NCI-H2227 (cell line): ENCODE data around the gene COL20A1.

ENCODE experiments used
- DNase-seq: peaks from one replicate; lab custom pipeline; 2025; ENCODE audit not compliant: unreplicated experiment; lab: John Stamatoyannopoulos, UW

The COL20A1 gene

DNA sequence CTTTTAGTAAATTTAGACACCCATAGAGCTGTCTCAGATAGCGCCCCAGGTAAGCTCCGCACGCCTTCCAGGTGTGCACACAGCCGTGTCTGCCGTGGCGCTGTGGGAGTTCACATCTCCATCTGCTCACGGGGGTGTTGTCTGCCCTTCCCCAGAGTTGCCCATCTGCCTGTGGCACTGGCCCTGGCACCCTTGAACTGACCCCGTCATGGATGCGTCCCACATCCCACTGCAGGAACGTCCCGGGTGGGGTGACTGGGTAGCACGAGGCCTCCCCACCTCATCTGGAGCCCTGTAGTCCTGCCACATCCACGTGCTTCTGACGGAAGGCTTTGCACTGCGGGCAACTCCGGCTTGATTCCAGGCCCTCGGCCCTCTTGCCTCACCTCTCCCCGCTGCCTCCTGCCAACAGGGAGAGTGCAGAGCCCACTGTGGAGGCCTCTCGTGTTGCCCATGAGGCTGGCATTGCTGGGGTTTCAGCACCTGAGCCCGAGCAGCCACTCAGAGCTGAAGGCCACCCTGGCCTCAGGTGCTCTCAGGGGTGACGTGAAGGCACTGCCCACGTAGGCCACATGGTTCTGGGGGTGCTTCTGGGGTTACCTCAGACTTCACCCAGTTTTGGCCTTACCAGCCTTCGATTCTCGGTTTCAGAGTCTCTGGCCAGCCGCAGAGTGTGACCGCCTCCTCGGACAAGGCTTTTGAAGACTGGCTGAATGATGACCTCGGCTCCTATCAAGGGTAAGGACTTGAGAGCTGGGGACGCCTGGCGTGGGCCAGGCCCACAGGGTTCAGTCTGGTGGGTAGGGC is 15.3 kb upstream of the COL20A1 start:
- DNase-seq, result no peak

DNA sequence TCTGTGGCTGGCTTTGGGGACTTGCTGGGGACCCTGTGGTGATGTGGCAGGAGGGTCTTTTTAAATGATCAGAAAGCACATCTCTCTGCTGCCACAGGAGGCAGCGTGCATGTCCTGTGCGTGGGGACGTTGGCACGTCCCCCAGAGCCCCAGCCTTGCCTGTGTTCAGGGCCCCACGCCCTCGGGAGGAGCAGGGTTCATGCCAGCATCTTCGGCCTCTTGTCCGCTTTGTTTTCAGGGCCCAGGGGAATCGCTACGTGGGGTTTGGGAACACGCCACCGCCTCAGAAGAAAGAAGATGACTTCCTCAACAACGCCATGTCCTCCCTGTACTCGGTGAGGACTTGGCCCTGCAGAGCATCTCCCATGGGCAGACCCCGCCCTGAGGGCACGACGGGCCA is 14.3 kb upstream of the COL20A1 start:
- no peak for DNase-seq

DNA sequence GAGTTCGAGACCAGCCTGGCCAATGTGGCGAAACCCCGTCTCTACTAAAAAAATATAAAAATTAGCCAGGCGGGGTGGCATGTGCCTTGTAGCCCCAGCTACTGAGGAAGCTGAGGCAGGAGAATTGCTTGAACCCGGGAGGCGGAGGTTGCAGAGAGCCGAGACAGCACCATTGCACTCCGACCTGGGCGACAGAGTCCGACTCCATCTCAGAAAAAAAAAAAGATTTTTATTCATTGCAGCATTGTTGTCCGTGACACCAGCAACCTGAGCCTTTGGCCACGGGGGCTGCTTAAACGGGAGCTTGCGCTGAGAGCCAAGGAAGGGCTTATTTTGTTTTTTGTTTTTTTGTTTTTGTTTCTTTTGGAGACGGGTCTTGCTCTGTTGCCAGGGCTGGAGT is 13.1 kb upstream of the COL20A1 start:
- no peak for DNase-seq

DNA sequence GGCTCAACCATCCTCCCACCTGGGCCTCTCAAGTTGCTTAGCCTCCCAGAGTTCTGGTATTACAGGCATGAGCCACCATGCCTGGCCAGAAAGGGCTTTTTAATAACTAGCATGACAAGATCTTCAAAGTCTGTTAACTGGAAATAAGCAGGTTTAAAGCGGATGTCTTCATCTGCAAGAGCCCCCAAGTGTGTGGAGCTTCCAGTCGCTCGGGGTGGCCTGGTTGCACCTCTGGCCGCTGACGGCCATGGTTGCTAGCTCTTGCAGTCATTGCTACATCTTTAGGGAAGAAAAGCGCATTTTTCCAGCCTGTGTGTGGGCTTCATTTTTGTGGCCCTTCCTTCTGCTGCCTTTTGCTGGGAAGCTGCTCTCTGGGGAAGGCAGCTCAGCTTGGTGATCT is 12.6 kb upstream of the COL20A1 start:
- DNase-seq, result no peak

DNA sequence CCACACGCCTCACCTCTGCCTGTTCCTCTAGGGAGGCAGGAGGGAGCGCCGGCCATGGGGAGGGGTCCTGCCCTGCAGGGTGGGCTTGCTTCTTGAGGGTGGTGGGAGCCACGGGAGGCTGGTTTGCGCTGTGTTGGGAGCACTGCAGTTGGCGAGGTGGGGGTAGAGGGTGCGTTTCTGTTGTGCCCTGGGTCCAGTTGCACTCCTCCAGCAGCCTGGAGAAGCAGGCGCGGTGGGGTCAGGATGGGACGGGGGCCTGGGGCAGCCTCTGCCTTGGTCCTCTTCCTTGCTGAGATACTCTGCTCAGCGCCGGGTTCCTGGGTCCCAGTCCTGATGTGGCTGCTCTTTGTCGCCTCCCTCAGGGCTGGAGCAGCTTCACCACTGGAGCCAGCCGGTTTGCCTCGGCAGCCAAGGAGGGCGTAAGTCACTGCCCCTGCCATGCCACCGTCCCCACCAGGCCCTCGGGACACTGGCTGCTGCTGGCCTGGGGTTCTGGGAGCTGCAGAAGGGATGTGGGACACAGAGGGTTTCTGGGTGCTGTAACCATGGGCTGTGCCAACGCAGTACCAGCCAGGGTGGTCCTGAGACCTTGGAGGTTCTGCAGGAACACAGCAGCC is 11.9 kb upstream of the COL20A1 start:
- DNase-seq, result no peak

- no peak for DNase-seq
These were observed 11.0 kb upstream of the COL20A1 start for GRCh38 chr20:63281742-63282665.

GRCh38 chr20:63282946-63283345 is 10.0 kb upstream of the COL20A1 start:
- DNase-seq, result no peak

DNA sequence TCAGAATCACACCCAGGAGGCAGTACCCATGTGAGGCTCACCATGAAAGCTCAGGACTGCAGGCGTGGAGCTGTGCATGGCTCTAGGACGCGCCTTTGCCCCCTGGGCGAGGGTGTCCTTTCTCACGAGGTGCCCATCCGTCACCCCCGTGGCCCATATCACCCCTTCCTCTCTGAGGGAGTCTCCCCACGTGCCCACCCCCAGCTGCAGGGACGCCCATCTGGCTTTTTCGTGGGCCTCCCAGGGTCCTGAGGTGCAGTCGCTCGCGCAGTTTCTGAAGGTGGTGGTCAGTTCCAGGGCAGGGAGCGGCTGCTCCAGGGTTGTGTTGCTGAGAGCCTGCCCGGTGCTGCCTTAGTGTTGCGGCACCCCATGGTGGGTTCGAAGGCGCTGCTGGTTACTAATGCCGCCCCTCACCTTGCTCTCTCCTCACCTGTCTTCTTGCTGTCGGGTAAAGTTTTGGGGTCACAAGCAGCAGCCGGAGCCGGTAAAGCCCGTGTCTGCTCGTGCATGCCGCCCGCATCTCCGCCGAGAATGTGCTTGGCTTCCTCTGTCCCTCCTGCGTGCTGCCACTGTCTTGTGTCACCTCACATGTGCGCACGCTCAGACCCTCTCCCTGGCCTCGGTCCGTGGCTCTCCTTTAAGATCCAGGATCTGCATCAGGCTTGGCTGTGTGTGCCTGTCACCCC is 9.4 kb upstream of the COL20A1 start:
- no peak for DNase-seq

GRCh38 chr20:63284083-63284440 is 8.9 kb upstream of the COL20A1 start:
- no peak for DNase-seq

DNA sequence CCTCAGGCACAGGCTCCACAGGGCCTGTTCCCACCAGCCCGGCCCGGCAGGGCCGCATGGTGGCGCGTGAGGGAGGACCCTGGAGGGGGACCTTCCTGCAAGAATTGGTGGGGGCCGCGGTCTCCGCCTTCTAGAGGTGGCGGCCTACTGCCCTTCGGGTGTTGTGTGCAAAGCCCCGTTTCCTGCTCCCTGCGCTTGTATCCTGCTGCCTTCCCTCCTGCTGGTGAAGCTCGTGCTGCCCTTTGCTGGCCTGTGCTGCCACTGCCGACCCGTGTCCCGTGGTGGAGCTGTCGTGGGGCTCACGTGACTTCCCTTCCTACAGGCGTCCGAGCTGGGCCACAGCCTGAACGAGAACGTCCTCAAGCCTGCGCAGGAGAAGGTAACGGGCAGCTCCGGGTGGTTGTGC is 8.4 kb upstream of the COL20A1 start:
- no peak for DNase-seq

DNA sequence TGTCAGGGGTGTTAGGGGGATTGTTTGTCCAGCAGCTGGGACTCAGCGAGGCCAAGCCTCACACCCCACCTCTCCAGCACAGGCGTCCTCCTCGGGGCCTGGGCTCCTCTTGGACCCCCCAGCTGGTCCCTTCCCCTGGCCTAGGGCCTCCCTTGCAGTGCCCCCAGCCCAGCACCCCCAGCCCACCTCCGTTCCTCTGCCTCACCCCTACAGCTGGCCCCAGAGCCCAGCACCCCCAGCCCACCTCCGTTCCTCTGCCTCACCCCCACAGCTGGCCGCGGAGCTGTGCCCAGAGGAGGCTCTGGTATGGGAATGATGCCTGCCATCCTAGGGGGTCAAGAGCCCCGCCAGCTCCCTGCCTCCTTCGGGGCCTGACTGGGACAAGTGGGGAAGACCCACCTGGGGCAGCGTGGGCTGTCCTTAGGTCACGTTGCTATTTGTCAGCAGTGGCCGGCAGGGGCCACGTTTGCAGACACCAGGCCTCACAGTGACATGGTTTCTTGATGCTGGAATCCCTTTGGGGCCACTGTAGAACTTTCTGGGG is 7.9 kb upstream of the COL20A1 start:
- DNase-seq, result no peak

DNA sequence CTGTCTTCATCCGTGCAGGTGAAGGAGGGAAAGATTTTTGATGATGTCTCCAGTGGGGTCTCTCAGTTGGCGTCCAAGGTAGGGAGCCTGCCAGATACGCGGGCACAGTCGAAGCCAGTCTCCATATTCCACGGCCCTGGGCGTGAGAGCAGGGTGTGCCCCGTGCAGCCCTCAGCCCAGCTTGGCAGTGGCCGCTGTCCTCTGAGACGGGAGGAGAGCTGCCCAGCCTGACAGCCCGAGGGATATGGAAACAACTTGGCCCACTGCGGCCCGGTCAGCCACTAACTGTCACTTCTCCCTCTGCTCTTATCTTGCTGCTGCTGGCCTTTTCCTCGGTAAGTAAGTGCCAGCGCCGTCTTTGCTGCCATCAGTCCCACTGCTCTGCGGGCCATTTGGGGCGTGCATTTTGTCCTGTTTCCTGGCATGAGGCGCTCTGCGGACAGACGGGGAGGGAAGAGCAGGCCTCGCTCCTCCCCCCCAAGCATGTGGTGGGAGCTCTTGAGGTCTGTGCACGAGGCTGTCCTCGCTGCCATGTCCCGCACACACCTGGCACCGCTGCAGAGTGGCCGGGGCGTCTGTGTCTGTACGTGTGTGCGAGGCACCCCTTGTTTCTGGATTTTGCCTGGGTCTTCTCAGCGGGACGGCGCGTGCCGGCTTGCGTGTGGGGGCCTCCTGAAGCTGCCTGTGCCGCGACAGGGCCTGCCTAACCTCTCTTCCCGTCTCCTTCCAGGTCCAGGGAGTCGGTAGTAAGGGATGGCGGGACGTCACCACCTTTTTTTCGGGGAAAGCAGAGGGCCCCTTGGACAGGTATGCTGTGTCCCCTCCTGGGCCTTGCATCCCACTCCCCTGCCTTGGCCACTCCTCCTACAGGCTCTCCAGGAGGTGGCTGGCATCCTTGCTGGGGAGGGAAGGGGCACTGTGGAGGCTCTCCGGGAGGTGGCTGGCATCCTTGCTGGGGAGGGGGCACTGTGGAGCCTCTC is 7.1 kb upstream of the COL20A1 start:
- DNase-seq, result no peak

DNA sequence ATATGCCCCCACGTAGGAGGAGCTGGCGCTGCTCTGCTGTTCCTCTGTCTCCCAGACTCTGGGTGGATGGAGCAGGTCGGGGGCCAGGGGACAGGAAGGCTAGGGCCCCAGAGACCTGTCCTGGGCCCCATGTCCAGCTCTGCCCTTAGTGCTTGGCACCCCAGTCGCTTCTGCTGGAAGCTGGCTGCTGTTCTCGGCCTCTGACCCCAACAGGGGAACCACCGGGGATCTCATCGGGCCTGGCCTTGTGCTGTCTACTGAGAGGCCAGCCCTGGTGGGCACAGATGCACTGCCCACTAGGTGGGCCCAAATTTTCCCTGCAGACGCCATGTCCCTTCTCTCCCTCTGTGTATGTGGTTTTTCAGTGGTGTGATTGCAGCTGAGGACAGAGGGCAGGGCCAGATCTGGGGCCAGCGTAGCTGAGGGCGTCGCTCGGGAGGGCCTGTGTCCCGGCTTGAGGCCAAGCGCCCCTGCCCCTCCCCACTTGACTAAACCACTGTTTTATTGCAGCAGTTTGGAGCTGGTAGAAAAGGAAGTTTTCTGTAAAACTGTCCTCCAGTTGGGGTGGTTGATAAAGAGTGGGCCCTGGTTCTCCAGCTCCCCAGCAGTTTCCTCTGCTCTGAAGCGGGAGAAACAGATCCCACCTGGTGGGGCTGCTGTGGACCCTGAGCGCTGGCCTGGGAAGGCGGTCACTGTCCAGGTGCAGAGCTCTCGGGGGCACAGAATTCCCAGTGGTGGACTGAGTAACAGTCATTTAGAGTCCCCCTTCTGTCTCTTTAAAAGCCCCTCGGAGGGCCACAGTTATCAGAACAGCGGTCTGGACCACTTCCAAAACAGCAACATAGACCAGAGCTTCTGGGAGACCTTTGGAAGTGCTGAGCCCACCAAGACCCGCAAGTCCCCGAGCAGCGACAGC is 5.9 kb upstream of the COL20A1 start:
- no peak for DNase-seq

DNA sequence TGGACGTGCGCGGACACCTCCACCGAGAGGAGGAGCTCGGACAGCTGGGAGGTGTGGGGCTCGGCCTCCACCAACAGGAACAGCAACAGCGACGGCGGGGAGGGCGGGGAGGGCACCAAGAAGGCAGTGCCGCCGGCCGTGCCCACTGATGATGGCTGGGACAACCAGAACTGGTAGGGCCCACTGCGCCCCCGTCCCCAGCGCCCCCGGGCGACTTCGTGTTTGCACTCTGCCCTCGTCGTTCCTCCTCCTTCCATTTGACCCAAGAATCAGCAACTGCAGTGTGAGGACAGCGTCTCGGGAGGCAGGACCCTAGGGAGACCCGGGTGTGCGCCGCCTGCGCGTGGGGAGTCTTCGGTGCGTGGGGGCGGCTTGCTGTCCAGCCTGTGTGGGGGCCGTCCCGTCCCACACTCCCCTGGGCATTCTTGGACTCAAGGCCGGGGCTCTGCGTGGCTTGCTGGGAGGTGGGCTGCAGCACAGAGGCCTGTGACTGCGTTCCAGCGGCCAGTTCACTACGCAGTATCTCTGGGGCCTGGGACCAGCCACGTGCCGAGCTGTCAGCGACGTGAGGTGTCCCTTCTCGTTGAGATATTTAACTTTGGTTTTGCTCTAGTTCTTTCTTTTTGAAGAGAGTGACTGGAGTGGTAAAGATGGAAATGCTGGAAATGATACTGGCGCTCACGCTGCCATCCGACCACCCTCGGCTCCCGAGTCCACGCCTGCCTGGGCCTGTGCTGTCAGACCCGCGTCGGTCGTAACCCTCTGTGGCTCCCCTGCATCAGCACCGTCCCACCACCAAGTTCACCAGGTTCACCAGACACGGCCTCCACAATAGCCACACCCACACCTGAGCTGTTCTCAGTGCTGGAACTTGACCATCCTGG is 5.0 kb upstream of the COL20A1 start:
- no peak for DNase-seq

DNA sequence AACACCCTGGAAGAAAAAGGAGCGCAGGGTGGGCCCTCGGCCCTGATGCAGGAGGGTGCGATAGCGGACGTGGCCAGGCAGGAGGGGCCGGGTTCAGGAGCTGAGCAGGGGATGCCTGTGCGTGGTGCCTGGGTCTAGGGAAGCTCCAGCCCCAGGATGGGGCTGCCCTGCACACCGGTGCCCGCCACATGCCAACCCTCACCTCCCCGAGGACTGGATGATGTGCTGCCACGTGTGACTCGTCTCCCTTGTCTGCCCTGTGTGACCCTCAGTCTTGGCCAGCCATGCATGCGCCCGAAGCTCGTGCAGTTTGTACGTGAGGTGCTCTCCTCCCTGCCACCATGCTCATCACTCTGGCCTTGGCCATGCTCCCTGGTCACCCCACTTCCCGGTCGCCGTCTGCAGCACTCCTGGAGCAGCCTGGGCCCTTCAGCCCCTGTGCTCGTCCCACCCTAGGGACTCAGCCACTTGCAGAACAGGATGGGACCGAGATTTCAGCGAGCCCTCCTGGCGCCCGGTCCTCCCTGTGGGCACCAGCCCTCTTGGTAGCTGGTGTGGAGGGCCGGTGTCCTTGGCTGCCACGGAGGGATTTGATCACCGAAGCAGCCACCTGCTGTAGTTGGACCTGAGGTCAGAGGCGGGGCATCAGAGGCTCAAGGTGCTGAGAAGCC is 4.3 kb upstream of the COL20A1 start:
- DNase-seq, result no peak

- no peak for DNase-seq
These were observed 3.5 kb upstream of the COL20A1 start for GRCh38 chr20:63289311-63290135.
